UCSD-AML1 (cell line): Measurements from ENCODE around the gene DMGDH.

Source experiments
- DNase-seq: peaks from one replicate; lab custom pipeline; 2025; ENCODE audit not compliant: unreplicated experiment; lab: John Stamatoyannopoulos, UW

The DMGDH gene

GRCh38 chr5:78979117-78979742, 90.2 kb downstream of the DMGDH start:
- DNase-seq, result no peak

GRCh38 chr5:78975035-78975434, 94.4 kb downstream of the DMGDH start:
- no peak for DNase-seq

GRCh38 chr5:78974601-78975000, 94.9 kb downstream of the DMGDH start:
- DNase-seq, result no peak

- DNase-seq, result no peak
Observed at GRCh38 chr5:78974011-78974410, 95.5 kb downstream of the DMGDH start.

GRCh38 chr5:78972654-78973428, 96.6 kb downstream of the DMGDH start:
- DNase-seq, result no peak

- no peak for DNase-seq
Observed at GRCh38 chr5:78971998-78972397, 97.5 kb downstream of the DMGDH start.

GRCh38 chr5:78968781-78969180, 100.7 kb downstream of the DMGDH start:
- DNase-seq, result no peak

- DNase-seq, result no peak
Observed at GRCh38 chr5:78964889-78965288, 104.6 kb downstream of the DMGDH start.

- DNase-seq, result no peak
Observed at GRCh38 chr5:78961743-78962142, 107.7 kb downstream of the DMGDH start.

- DNase-seq, result no peak
Observed at GRCh38 chr5:78959767-78960166, 109.7 kb downstream of the DMGDH start.

GRCh38 chr5:78958672-78959445, 110.6 kb downstream of the DMGDH start:
- no peak for DNase-seq

GRCh38 chr5:78956901-78957300, 112.6 kb downstream of the DMGDH start:
- DNase-seq, result no peak

GRCh38 chr5:78953092-78953800, 116.2 kb downstream of the DMGDH start:
- no peak for DNase-seq
